ENCODE data around the gene TAS2R4.
"Not testable (repeated sequence)": the region's sequence is repeated elsewhere in the genome, so short reads cannot be mapped to it uniquely, and the experiment has no call there.

TAS2R4 gene

DNA sequence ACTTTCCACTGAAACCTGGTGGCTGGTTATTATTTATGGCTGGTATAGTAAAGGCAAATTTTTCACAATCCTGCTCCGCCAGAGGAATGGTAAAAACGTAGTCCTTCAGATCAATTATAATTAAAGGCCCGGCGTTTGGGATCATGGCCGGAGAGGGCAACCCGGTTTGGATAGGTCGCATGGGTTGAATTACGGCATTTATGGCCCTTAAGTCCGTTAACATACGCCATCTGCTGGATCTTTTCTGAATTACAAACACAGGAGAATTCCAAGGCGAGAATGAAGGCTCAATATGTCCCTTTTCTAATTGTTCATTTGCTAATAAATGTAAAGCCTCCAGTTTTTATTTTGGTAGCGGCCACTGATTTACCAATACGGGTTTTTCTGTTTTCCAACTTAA lies 23.8 kb upstream of the TAS2R4 start:
- Histone ChIP-seq H3K4me1 (ENCODE audit: control insufficient read depth, insufficient read depth, low read length) (no peaks in the 10 kb centered on the region), H3K9ac (ENCODE audit: low read depth, low read length) (no peak overlapping the region), H3K27me3 (ENCODE audit: control insufficient read depth, insufficient read depth, low read length) (no peaks in the 10 kb centered on the region), H3K4me3 (ENCODE audit: low read depth, low read length) (no peak overlapping the region), H3K36me3 (ENCODE audit: control insufficient read depth, insufficient read depth, low read length) (peaks cover 42% of the 10 kb centered on the region), H3K9me3 (ENCODE audit: control insufficient read depth, insufficient read depth, low read length) (peaks cover 5% of the 10 kb centered on the region)

DNA sequence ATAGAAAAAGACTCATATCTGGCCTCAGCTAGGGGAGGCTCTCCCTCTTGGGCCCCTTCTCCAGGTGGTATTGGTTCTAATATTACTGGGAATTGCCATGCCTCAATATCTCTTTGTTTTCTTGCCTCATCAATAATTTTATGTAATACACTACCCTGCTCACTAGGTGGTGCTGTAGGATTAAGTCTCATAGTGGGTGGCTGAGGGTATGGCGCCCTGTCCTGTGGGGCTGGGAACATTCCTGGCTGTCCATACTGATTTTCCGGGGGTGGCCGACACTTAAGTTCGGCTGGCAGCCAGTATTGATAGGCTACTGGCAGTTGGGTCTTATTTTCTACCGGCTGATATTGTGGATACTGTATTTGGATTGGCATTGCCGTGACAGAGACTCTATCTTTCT lies 21.5 kb upstream of the TAS2R4 start:
- Histone ChIP-seq H3K9me3 (ENCODE audit: control insufficient read depth, insufficient read depth, low read length) (peaks cover 5% of the 10 kb centered on the region), H3K4me3 (ENCODE audit: low read depth, low read length) (no peak overlapping the region), H3K9ac (ENCODE audit: low read depth, low read length) (no peak overlapping the region), H3K36me3 (ENCODE audit: control insufficient read depth, insufficient read depth, low read length) (peaks cover 34% of the 10 kb centered on the region), H3K4me1 (ENCODE audit: control insufficient read depth, insufficient read depth, low read length) (no peaks in the 10 kb centered on the region), H3K27me3 (ENCODE audit: control insufficient read depth, insufficient read depth, low read length) (no peaks in the 10 kb centered on the region)

DNA sequence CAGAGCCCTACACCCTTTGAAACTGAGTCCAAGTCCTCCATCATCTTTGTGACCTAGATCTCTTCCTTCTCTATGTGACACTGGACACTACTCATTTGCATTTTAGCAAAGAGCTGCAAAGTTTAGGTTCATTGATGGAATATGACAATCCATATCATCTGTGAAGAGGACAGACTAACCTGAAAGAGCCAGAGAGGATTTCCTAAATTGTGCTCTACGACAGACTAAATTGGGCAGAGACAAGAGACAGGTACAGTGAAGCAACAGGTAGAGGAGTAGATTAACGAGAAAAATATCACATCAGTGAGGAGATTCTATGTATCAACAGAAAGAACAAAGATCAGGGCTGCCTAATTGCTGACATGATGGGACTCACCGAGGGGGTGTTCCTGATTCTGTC lies 12.7 kb upstream of the TAS2R4 start, which contains the start of gene TAS2R3:
Gene TAS2R3, plus strand, starts transcription at position 301 of the 400 bp plus-strand sequence. Its CDS starts 62 bp downstream, at position 363.
- Histone ChIP-seq H3K4me1 (ENCODE audit: control insufficient read depth, insufficient read depth, low read length) (no peaks in the 10 kb centered on the region), H3K9me3 (ENCODE audit: control insufficient read depth, insufficient read depth, low read length) (no peaks in the 10 kb centered on the region), H3K9ac (ENCODE audit: low read depth, low read length) (no peak within 1 kb of the TSS), H3K4me3 (ENCODE audit: low read depth, low read length) (no peak within 1 kb of the TSS), H3K27me3 (ENCODE audit: control insufficient read depth, insufficient read depth, low read length) (no peaks in the 10 kb centered on the region), H3K36me3 (ENCODE audit: control insufficient read depth, insufficient read depth, low read length) (peaks cover 4% of the 10 kb centered on the region)

DNA sequence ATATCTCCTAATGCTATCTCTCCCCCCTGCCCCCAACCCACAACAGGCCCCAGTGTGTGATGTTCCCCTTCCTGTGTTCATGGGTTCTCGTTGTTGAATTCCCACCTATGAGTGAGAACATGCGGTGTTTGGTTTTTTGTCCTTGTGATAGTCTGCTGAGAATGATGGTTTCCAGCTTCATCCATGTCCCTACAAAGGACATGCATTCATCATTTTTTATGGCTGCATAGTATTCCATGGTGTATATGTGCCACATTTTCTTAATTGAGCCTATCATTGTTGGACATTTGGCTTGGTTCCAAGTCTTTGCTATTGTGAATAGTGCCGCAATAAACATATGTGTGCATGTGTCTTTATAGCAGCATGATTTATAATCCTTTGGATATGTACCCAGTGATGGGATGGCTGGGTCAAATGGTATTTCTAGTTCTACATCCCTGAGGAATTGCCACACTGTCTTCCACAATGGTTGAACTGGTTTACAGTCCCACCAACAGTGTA lies 6.3 kb upstream of the TAS2R4 start:
- H3K36me3 ChIP-seq (ENCODE audit: control insufficient read depth, insufficient read depth, low read length); H3K4me1 ChIP-seq (ENCODE audit: control insufficient read depth, insufficient read depth, low read length); H3K9ac ChIP-seq (ENCODE audit: low read depth, low read length); H3K4me3 ChIP-seq (ENCODE audit: low read depth, low read length); H3K27me3 ChIP-seq (ENCODE audit: control insufficient read depth, insufficient read depth, low read length); H3K9me3 ChIP-seq (ENCODE audit: control insufficient read depth, insufficient read depth, low read length): not testable (repeated sequence)

DNA sequence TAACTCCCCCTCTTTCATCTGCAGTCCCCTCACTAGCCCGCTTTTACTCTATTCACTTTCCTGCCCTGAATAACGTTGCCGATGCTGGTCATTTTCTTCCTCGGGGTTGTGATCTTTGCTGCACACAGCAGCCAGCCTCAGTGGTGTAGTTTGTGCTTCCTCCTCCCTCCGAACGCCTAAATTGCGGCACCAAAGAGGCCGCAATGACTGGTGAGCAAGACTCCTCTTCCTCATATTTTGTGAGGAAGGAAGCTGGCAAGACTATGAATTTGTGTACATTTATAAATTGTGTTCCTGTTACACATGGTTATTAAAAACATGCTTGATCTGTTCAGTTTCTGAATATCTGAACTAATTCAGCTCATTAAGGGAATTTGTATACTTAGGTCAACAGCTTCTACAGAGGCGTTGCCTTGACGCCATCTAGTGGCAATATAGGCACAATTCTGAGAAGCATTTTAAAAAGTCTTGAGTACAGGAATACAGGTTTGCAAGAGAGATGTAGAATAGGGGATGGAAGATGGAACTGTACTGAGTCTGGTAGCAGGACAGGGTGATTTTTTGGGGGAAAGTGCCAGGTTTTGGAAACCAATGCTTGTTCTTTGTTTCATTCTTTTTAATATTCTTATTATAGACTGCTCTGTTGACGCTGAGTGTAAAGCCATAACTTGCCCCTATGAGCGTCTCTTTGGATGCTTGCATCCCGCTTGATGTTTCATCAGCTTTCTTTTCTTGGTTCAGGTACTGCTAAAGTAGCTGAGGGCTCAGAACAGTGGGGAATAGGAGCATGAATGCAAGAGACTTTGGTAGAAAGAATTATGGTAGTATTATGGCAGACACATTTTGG lies 9.5 kb downstream of the TAS2R4 start:
- no peaks in the 10 kb centered on the region for H3K4me1 ChIP-seq (ENCODE audit: control insufficient read depth, insufficient read depth, low read length)
- H3K4me3 ChIP-seq (ENCODE audit: low read depth, low read length), result no peak overlapping the region
- H3K9ac ChIP-seq (ENCODE audit: low read depth, low read length), result no peak overlapping the region
- H3K9me3 ChIP-seq (ENCODE audit: control insufficient read depth, insufficient read depth, low read length), result no peaks in the 10 kb centered on the region
- H3K27me3 ChIP-seq (ENCODE audit: control insufficient read depth, insufficient read depth, low read length), result no peaks in the 10 kb centered on the region
- peaks cover 4% of the 10 kb centered on the region for H3K36me3 ChIP-seq (ENCODE audit: control insufficient read depth, insufficient read depth, low read length)

DNA sequence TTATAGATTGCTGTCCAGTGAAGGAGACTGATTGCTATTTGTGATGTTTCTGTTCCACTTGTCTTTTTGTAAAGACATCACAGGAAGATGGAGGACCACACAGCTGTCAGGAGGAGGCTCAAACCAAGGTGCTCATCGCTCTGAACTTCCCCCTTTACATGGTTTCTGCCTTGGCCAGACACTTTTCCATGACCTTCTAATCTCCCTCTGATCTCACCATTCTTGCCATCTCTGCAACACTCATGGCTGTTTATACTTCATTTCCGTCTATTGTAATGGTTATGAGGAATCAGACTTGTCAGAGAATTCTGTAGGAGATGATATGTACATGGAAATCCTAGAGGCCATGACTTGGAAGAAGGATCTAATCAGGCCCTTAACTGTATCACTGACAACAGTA lies 11.8 kb downstream of the TAS2R4 start:
- H3K4me3 ChIP-seq (ENCODE audit: low read depth, low read length), result no peak overlapping the region
- H3K4me1 ChIP-seq (ENCODE audit: control insufficient read depth, insufficient read depth, low read length), result no peaks in the 10 kb centered on the region
- H3K9me3 ChIP-seq (ENCODE audit: control insufficient read depth, insufficient read depth, low read length), result no peaks in the 10 kb centered on the region
- peaks cover 7% of the 10 kb centered on the region for H3K36me3 ChIP-seq (ENCODE audit: control insufficient read depth, insufficient read depth, low read length)
- no peaks in the 10 kb centered on the region for H3K27me3 ChIP-seq (ENCODE audit: control insufficient read depth, insufficient read depth, low read length)
- no peak overlapping the region for H3K9ac ChIP-seq (ENCODE audit: low read depth, low read length)

DNA sequence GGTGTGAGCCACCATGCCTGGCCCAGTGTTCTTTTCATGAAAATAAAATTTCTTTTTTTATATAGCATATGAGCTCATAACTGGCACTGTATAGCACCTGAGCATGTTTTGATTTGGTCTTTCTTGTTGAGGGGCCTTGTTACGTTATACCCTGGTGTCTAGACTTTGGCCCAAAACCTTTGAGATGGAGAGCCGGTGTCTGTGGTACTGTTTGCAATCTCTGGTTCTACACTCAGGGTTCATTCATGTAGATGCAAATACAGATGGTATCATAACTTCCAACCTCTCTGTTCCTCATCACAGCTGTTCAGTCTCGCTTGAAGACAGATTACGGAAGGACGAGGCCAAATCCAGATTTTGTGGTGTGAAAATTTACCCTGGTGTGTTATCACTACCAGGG lies 13.4 kb downstream of the TAS2R4 start, which contains the start of gene TAS2R5:
Gene TAS2R5, plus strand, starts transcription at position 301 of the 400 bp plus-strand sequence. CDS start 145 bp downstream, outside the sequence.
- no peaks in the 10 kb centered on the region for H3K27me3 ChIP-seq (ENCODE audit: control insufficient read depth, insufficient read depth, low read length)
- H3K36me3 ChIP-seq (ENCODE audit: control insufficient read depth, insufficient read depth, low read length), result peaks cover 7% of the 10 kb centered on the region
- H3K4me1 ChIP-seq (ENCODE audit: control insufficient read depth, insufficient read depth, low read length), result no peaks in the 10 kb centered on the region
- no peak within 1 kb of the TSS for H3K4me3 ChIP-seq (ENCODE audit: low read depth, low read length)
- H3K9ac ChIP-seq (ENCODE audit: low read depth, low read length), result no peak within 1 kb of the TSS
- no peaks in the 10 kb centered on the region for H3K9me3 ChIP-seq (ENCODE audit: control insufficient read depth, insufficient read depth, low read length)

DNA sequence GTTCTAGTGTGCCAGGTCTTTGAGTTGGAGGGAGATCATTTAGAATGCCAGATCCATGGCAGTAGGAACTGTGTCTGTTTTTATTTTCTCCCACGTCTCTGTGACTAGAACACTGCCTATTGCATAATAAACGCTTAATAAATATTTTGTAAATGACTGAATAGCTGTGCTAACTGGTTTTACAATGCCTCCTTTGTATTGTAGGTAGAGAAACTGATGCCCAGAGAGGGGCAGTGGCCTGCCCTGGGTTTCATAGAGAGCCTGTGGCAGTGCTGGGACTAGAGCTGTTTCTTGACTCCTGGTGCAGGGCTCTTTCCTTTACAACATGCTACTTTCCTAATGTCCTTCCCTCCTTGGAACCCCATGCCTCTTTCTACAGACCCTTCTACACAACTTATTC lies 16.1 kb downstream of the TAS2R4 start:
- Histone ChIP-seq H3K4me3 (ENCODE audit: low read depth, low read length) (no peak overlapping the region), H3K36me3 (ENCODE audit: control insufficient read depth, insufficient read depth, low read length) (peaks cover 7% of the 10 kb centered on the region), H3K4me1 (ENCODE audit: control insufficient read depth, insufficient read depth, low read length) (no peaks in the 10 kb centered on the region), H3K9me3 (ENCODE audit: control insufficient read depth, insufficient read depth, low read length) (no peaks in the 10 kb centered on the region), H3K9ac (ENCODE audit: low read depth, low read length) (no peak overlapping the region), H3K27me3 (ENCODE audit: control insufficient read depth, insufficient read depth, low read length) (no peaks in the 10 kb centered on the region)

DNA sequence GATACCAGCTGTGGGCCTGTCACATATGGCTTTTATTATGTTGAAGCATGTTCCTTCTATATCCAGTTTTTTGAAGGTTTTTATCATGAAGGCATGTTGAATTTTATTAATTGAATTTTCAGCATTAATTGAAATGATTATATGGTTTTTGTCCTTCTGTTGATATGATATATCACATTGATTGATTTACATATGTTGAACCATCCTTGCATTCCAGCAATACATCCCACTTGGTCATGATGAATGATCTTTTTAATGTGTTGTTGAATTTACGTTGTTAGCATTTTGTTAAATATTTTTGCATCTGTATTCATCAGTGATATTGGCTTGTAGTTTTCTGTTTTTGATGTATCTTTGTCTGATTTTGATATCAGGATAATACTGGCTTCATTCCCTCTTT lies 43.6 kb downstream of the TAS2R4 start:
- H3K36me3 ChIP-seq (ENCODE audit: control insufficient read depth, insufficient read depth, low read length), result no peaks in the 10 kb centered on the region
- H3K9ac ChIP-seq (ENCODE audit: low read depth, low read length), result no peak overlapping the region
- no peaks in the 10 kb centered on the region for H3K9me3 ChIP-seq (ENCODE audit: control insufficient read depth, insufficient read depth, low read length)
- H3K27me3 ChIP-seq (ENCODE audit: control insufficient read depth, insufficient read depth, low read length), result no peaks in the 10 kb centered on the region
- H3K4me1 ChIP-seq (ENCODE audit: control insufficient read depth, insufficient read depth, low read length), result no peaks in the 10 kb centered on the region
- no peak overlapping the region for H3K4me3 ChIP-seq (ENCODE audit: low read depth, low read length)

DNA sequence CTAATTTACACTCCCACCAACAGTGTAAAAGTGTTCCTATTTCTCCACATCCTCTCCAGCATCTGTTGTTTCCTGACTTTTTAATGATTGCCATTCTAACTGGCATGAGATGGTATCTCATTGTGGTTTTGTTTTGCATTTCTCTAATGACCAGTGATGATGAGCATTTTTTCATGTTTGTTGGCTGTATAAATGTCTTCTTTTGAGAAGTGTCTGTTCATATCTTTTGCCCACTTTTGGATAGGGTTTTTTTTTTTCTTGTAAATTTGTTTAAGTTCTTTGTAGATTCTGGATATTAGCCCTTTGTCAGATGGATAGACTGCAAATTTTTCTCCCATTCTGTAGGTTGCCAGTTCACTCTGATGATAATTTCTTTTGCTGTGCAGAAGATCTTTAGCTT lies 46.0 kb downstream of the TAS2R4 start:
- not testable (repeated sequence) for H3K9me3 ChIP-seq (ENCODE audit: control insufficient read depth, insufficient read depth, low read length); H3K27me3 ChIP-seq (ENCODE audit: control insufficient read depth, insufficient read depth, low read length); H3K4me3 ChIP-seq (ENCODE audit: low read depth, low read length); H3K4me1 ChIP-seq (ENCODE audit: control insufficient read depth, insufficient read depth, low read length); H3K36me3 ChIP-seq (ENCODE audit: control insufficient read depth, insufficient read depth, low read length); H3K9ac ChIP-seq (ENCODE audit: low read depth, low read length)

Measured in iPS-15b (cell line).